A549 (cell line): Measurements from ENCODE around the gene FER. TPM values are rescaled to one million over a fixed set of nuclear protein-coding genes. Genes with fewer than 3 reads are reported as not detected.

ENCODE experiments used
- ATAC-seq, 2 experiments: fragments of 200-7000 bp in 1 of 2; fragments of >200 bp in 1 of 2; cut with Nextera tagmentation in 1 of 2; cut with Tn5 transposase in 1 of 2; 3 replicates each; pipeline versions ENCODE4 v1.8.0 to v1.9.1; 2018 to 2020; ENCODE audit warnings: mild to moderate bottlenecking in 1 of 2, moderate library complexity in 1 of 2
- CTCF ChIA-PET: fragments of 300-600 bp; sonication (Branson Sonifier 250); formaldehyde crosslinking; extraction: SDS; loops from one replicate; lab custom pipeline; 2021; ENCODE audit warnings: antibody characterized with exemption, inconsistent platforms; lab: Yijun Ruan, JAX
- POLR2A ChIA-PET: fragments of 350-600 bp; formaldehyde crosslinking; extraction: SDS; loops from one replicate; lab custom pipeline; 2021; ENCODE audit warnings: antibody characterized with exemption, inconsistent platforms; lab: Yijun Ruan, JAX
- DNase-seq, 2 experiments: peaks; one replicate each; pipeline versions ENCODE4 v3.0.0 to v3.0.0-alpha.2; 2011 to 2016; ENCODE audit warnings: low read depth in 1 of 2, low spot score in 1 of 2
- FAIRE-seq: peaks from 2 replicates; lab custom pipeline; 2011; peaks lifted over from hg19 to GRCh38; lab: Jason Lieb, UNC
- H3K27ac ChIP-seq, 2 experiments: fragments of >200 bp; sonication (Bioruptor Twin); formaldehyde crosslinking; 3 replicates each; pipeline ENCODE4 v1.5.1; 2016 to 2017
- H3K4me1 ChIP-seq: fragments of >200 bp; sonication (Bioruptor Twin); formaldehyde crosslinking; 3 replicates; pipeline ENCODE4 v1.6.1; 2016
- H3K4me2 ChIP-seq: fragments of >200 bp; sonication (Bioruptor Twin); formaldehyde crosslinking; 3 replicates; pipeline ENCODE4 v1.6.1; 2016
- H3K4me3 ChIP-seq: fragments of >200 bp; sonication (Bioruptor Twin); formaldehyde crosslinking; 3 replicates; pipeline ENCODE4 v1.5.1; 2016
- H3K9me3 ChIP-seq: fragments of >200 bp; sonication (Bioruptor Twin); formaldehyde crosslinking; 3 replicates; pipeline ENCODE4 v1.6.1; 2016
- CBX2 ChIP-seq: fragments of 200-600 bp; sonication (generic); IDR thresholded peaks from 2 replicates; pipeline ENCODE4 v1.6.1; 2016; ENCODE audit warnings: low read depth, mild to moderate bottlenecking, borderline replicate concordance
- CBX8 ChIP-seq: fragments of 200-600 bp; sonication (generic); IDR thresholded peaks from 2 replicates; pipeline ENCODE4 v1.6.1; 2016
- CEBPB ChIP-seq, 2 experiments: fragments of >200 bp in 1 of 2; sonication (Bioruptor Twin) in 1 of 2; formaldehyde crosslinking in 1 of 2; IDR thresholded peaks; 2 replicates each; pipeline ENCODE4 v1.6.1; 2012 to 2016
- CHD4 ChIP-seq: fragments of 200-600 bp; sonication (generic); IDR thresholded peaks from 2 replicates; pipeline ENCODE4 v1.6.1; 2016; ENCODE audit warnings: antibody characterized with exemption, mild to moderate bottlenecking, borderline replicate concordance
- EHF ChIP-seq: fragments of 250-450 bp; sonication (Bioruptor Pico); IDR thresholded peaks from 2 replicates; pipeline ENCODE4 v1.5.0; 2020; ENCODE audit warnings: mild to moderate bottlenecking
- EHMT2 ChIP-seq: fragments of 200-600 bp; sonication (generic); IDR thresholded peaks from 2 replicates; pipeline ENCODE4 v1.6.1; 2016; ENCODE audit warnings: antibody characterized with exemption, low read depth, mild to moderate bottlenecking, moderate library complexity
- GATA3 ChIP-seq: IDR thresholded peaks from 2 replicates; pipeline ENCODE4 v1.6.1; 2012; ENCODE audit warnings: borderline replicate concordance
- HDAC2 ChIP-seq: fragments of 200-600 bp; sonication (generic); IDR thresholded peaks from 2 replicates; pipeline ENCODE4 v1.6.1; 2016
- HOXA7 ChIP-seq: fragments of 250-450 bp; sonication (Bioruptor Pico); IDR thresholded peaks from 2 replicates; pipeline ENCODE4 v1.5.0; 2020; ENCODE audit warnings: mild to moderate bottlenecking, moderate library complexity
- HOXB13 ChIP-seq: fragments of 250-450 bp; sonication (Bioruptor Pico); IDR thresholded peaks from 2 replicates; pipeline ENCODE4 v1.5.0; 2020; ENCODE audit warnings: low read depth, mild to moderate bottlenecking, moderate library complexity
- MAZ ChIP-seq: fragments of 150-350 bp; IDR thresholded peaks from 2 replicates; pipeline ENCODE4 v1.6.1; 2014; ENCODE audit warnings: antibody characterized with exemption, low read depth, low read length, borderline replicate concordance
- NFE2L2 ChIP-seq: fragments of 150-350 bp; conservative IDR thresholded peaks from 2 replicates; pipeline ENCODE4 v1.6.1; 2014; ENCODE audit warnings: low read length
- NR3C1 ChIP-seq: fragments of >200 bp; sonication (Bioruptor Twin); formaldehyde crosslinking; IDR thresholded peaks from 3 replicates; pipeline ENCODE4 v1.6.1; 2017
- POLR2A ChIP-seq: IDR thresholded peaks from 2 replicates; pipeline ENCODE4 v1.6.1; 2012; ENCODE audit warnings: mild to moderate bottlenecking, low read length
- RAD21 ChIP-seq, 2 experiments: fragments of >200 bp in 1 of 2; sonication (Bioruptor Twin) in 1 of 2; formaldehyde crosslinking in 1 of 2; IDR thresholded peaks in 1 of 2; conservative IDR thresholded peaks in 1 of 2; 2 replicates in 1 of 2; 3 replicates in 1 of 2; pipeline ENCODE4 v1.6.1; 2012 to 2018; ENCODE audit warnings: inconsistent platforms in 1 of 2
- RARB ChIP-seq: fragments of 250-450 bp; sonication (Bioruptor Pico); IDR thresholded peaks from 2 replicates; pipeline ENCODE4 v1.8.0; 2021; ENCODE audit warnings: mild to moderate bottlenecking, moderate library complexity
- RCOR1 ChIP-seq: fragments of 150-350 bp; IDR thresholded peaks from 2 replicates; pipeline ENCODE4 v1.6.1; 2014; ENCODE audit warnings: antibody characterized with exemption, low read length, low read depth
- RFX5 ChIP-seq: fragments of 450-650 bp; IDR thresholded peaks from 2 replicates; pipeline ENCODE4 v1.7.1; 2014; ENCODE audit warnings: antibody characterized with exemption, mild to moderate bottlenecking, moderate library complexity
- SMC3 ChIP-seq: fragments of >200 bp; sonication (Bioruptor Twin); formaldehyde crosslinking; IDR thresholded peaks from 3 replicates; pipeline ENCODE4 v1.6.1; 2018; ENCODE audit warnings: inconsistent platforms
- ZC3H11A ChIP-seq: fragments of 450-650 bp; IDR thresholded peaks from 2 replicates; pipeline ENCODE4 v1.6.1; 2014; ENCODE audit warnings: antibody characterized with exemption, mild to moderate bottlenecking
- ZFP36 ChIP-seq: fragments of 450-650 bp; IDR thresholded peaks from 2 replicates; pipeline ENCODE4 v1.6.1; 2014; ENCODE audit warnings: borderline replicate concordance; ENCODE audit not compliant: partially characterized antibody
- WGBS: methylation state at CpG from one replicate; pipeline ENCODE4 v1.1.6; 2017; ENCODE audit errors: missing lambda C conversion rate; 5-methylcytosine and 5-hydroxymethylcytosine counted together
- polyA plus RNA-seq, 4 experiments: library from polyadenylated mRNA; depleted of rRNA in 3 of 4; stranded (reverse); fragments of >200 nt; fragmentation: RNase III in 1 of 4; extraction: RNeasy Plus Mini Kit Qiagen cat#74134 plus additional on column Dnase treatment in 1 of 4; gene quantifications; 2 replicates in 3 of 4; 3 replicates in 1 of 4; pipeline ENCODE4 v1.2.3, GENCODE V29; 2011 to 2017
- TF ChIP-seq, protein P1 (sequence below): fragments of >200 bp; sonication (Bioruptor Twin); formaldehyde crosslinking; IDR thresholded peaks from 3 replicates; pipeline ENCODE4 v1.5.1; 2016
- TF ChIP-seq, protein P2 (sequence below): fragments of >200 bp; sonication (Bioruptor Twin); formaldehyde crosslinking; IDR thresholded peaks from 3 replicates; pipeline ENCODE4 v1.6.1; 2016
- TF ChIP-seq, protein P3 (sequence below): IDR thresholded peaks from 2 replicates; pipeline ENCODE4 v1.6.1; 2012; ENCODE audit warnings: low read depth, borderline replicate concordance

Gene FER
- polyA plus RNA-seq, 2 of the 4 experiments (the other 2 are of a cell fraction): 3.6 to 12.3 TPM

DNA sequence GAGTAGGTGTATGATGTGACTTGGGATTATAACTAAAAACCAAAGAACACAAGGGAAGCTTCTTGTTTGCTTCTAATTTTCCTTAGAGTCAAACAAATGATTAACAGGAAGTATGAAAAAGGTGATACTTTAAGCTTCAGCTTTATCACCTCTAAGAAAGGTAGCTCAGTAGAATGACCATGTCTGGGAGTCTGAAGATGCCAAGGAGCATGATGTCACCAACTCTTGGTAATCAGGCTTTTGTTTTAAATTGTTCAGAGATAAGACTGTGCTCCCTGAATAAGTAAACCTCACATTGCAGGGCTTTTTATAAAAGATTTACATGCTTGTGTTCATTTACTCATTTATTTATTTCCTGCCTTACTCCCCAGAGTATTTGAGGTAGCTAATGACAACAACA is 169.9 kb downstream of the FER start:
- Histone ChIP-seq H3K4me2 (no peak overlapping the region), H3K4me1 (no peaks in the 10 kb centered on the region), H3K27ac (no peak overlapping the region)
- POLR2A ChIA-PET: no interaction called here
- FAIRE-seq (no peak), ATAC-seq (no peak), DNase-seq (no peak)
- CTCF ChIA-PET: no interaction called here
- TF ChIP-seq RFX5: no peak
- TF ChIP-seq, all 56 proteins: peak for 0
- no peaks in the 10 kb centered on the region for H3K9me3 ChIP-seq
- no peak overlapping the region for H3K4me3 ChIP-seq

- DNase-seq: no peak
- WGBS: 91% methylated on average over 2 of the region's 2 CpGs
- CTCF ChIA-PET: interaction anchor here (1.1 to 1.8 kb wide), 2 partner anchors 277 to 547 kb away, joined by 4 to 5 read pairs; no protein-coding TSS in a partner anchor
Observed at GRCh38 chr5:108919591-108920326, 172.1 kb downstream of the FER start.

GRCh38 chr5:108924457-108924961 is 176.8 kb downstream of the FER start:
- DNase-seq: peak in 1 of 2 experiments; percentile 10
- no peak overlapping the region for H3K4me3 ChIP-seq
- H3K27ac ChIP-seq: no peak overlapping the region
- TF ChIP-seq CEBPB (IDR thresholded peaks at IDR 0.05): no peak
- TF ChIP-seq ZFP36: no peak
- no peak for TF ChIP-seq HOXB13 (CRISPR knock-in tag)
- TF ChIP-seq, protein P1, sequence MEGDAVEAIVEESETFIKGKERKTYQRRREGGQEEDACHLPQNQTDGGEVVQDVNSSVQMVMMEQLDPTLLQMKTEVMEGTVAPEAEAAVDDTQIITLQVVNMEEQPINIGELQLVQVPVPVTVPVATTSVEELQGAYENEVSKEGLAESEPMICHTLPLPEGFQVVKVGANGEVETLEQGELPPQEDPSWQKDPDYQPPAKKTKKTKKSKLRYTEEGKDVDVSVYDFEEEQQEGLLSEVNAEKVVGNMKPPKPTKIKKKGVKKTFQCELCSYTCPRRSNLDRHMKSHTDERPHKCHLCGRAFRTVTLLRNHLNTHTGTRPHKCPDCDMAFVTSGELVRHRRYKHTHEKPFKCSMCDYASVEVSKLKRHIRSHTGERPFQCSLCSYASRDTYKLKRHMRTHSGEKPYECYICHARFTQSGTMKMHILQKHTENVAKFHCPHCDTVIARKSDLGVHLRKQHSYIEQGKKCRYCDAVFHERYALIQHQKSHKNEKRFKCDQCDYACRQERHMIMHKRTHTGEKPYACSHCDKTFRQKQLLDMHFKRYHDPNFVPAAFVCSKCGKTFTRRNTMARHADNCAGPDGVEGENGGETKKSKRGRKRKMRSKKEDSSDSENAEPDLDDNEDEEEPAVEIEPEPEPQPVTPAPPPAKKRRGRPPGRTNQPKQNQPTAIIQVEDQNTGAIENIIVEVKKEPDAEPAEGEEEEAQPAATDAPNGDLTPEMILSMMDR: no peak
- no peak for TF ChIP-seq HDAC2
- no peak for TF ChIP-seq ZC3H11A
- TF ChIP-seq CBX8: no peak
- no peak for TF ChIP-seq POLR2A
- 96% methylated on average over 3 of the region's 3 CpGs for WGBS
- no peak for FAIRE-seq
- POLR2A ChIA-PET: no interaction called here
- no peak overlapping the region for H3K4me2 ChIP-seq
- no peak for ATAC-seq
- no peaks in the 10 kb centered on the region for H3K9me3 ChIP-seq
- CTCF ChIA-PET: no interaction called here
- no peaks in the 10 kb centered on the region for H3K4me1 ChIP-seq

More at GRCh38 chr5:108919591-108920326, 172.1 kb downstream of the FER start:
- Histone ChIP-seq H3K27ac (no peak overlapping the region), H3K9me3 (no peaks in the 10 kb centered on the region), H3K4me3 (no peak overlapping the region), H3K4me2 (no peak overlapping the region), H3K4me1 (no peaks in the 10 kb centered on the region)
- FAIRE-seq: no peak
- TF ChIP-seq, protein P2, sequence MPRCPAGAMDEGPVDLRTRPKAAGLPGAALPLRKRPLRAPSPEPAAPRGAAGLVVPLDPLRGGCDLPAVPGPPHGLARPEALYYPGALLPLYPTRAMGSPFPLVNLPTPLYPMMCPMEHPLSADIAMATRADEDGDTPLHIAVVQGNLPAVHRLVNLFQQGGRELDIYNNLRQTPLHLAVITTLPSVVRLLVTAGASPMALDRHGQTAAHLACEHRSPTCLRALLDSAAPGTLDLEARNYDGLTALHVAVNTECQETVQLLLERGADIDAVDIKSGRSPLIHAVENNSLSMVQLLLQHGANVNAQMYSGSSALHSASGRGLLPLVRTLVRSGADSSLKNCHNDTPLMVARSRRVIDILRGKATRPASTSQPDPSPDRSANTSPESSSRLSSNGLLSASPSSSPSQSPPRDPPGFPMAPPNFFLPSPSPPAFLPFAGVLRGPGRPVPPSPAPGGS: no peak
- no peak for TF ChIP-seq RARB
- TF ChIP-seq RCOR1: no peak
- TF ChIP-seq NR3C1: no peak
- TF ChIP-seq POLR2A: no peak
- TF ChIP-seq CHD4: no peak
- TF ChIP-seq, protein P1: peak; percentile 53
- TF ChIP-seq HOXA7 (CRISPR knock-in tag): no peak
- TF ChIP-seq MAZ: no peak
- TF ChIP-seq ZC3H11A: no peak
- TF ChIP-seq CBX8: no peak
- TF ChIP-seq RAD21 (conservative IDR thresholded peaks at IDR 0.05 in 1 of 2, IDR thresholded peaks at IDR 0.05 in 1 of 2): peak; percentile 46 to 64; a peak in 4 of 5 replicates
- TF ChIP-seq NFE2L2: no peak
- no peak for TF ChIP-seq EHF (CRISPR knock-in tag)
- TF ChIP-seq, protein P3, sequence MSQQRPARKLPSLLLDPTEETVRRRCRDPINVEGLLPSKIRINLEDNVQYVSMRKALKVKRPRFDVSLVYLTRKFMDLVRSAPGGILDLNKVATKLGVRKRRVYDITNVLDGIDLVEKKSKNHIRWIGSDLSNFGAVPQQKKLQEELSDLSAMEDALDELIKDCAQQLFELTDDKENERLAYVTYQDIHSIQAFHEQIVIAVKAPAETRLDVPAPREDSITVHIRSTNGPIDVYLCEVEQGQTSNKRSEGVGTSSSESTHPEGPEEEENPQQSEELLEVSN: no peak
- no peak for TF ChIP-seq CBX2
- no peak for TF ChIP-seq EHMT2
- peak; percentile 61 for TF ChIP-seq SMC3
- TF ChIP-seq GATA3: no peak
- ATAC-seq: no peak
- POLR2A ChIA-PET: no interaction called here
